Transverse colon (tissue), 4 donors: ENCODE data around the gene B3GAT2. TPM values are rescaled to one million over a fixed set of nuclear protein-coding genes. Genes with fewer than 3 reads are reported as not detected.

Experiments used
- DNase-seq: peaks from one replicate; pipeline ENCODE4 v3.0.0-alpha.2; 2019
- H3K27ac ChIP-seq, 4 donors: fragments of 200-600 bp; sonication (generic); 2 replicates each; pipeline ENCODE4 v1.5.1; 2016 to 2018; ENCODE audit warnings: inconsistent platforms in 4 of 4
- H3K27me3 ChIP-seq: fragments of 200-600 bp; sonication (generic); 2 replicates; pipeline ENCODE4 v1.5.1; 2017; ENCODE audit warnings: inconsistent platforms
- H3K36me3 ChIP-seq, 4 donors: fragments of 200-600 bp; sonication (generic); 2 replicates each; pipeline ENCODE4 v1.5.1; 2017 to 2019; ENCODE audit warnings: inconsistent platforms in 4 of 4
- H3K4me1 ChIP-seq, 4 donors: fragments of 200-600 bp; sonication (generic); 2 replicates each; pipeline ENCODE4 v1.5.1; 2017 to 2020; ENCODE audit warnings: inconsistent platforms in 4 of 4
- H3K4me3 ChIP-seq, 4 donors: fragments of 200-600 bp; sonication (generic); 1 replicate in 1 of 4; 2 replicates in 3 of 4; pipeline versions ENCODE4 v1.5.1 to v1.6.1; 2017 to 2019; ENCODE audit warnings: inconsistent platforms in 4 of 4
- H3K9me3 ChIP-seq, 2 donors: fragments of 200-600 bp; sonication (generic); 2 replicates each; pipeline ENCODE4 v1.5.1; 2017 to 2019; ENCODE audit warnings: inconsistent platforms in 2 of 2
- CTCF ChIP-seq, 5 experiments: fragments of 200-600 bp in 3 of 5; fragments of 450-650 bp in 2 of 5; sonication (generic) in 3 of 5; IDR thresholded peaks; 1 replicate in 2 of 5; 2 replicates in 3 of 5; pipeline ENCODE4 v1.5.1; 2016 to 2017; ENCODE audit warnings: antibody characterized with exemption in 5 of 5, inconsistent platforms in 3 of 5, mild to moderate bottlenecking in 2 of 5, moderate library complexity in 1 of 5
- EP300 ChIP-seq: sonication (generic); formaldehyde crosslinking; IDR thresholded peaks from one replicate; pipeline ENCODE4 v1.6.1; 2017; ENCODE audit warnings: antibody characterized with exemption, low read depth
- POLR2A ChIP-seq: fragments of 450-650 bp; IDR thresholded peaks from one replicate; pipeline ENCODE4 v1.6.1; 2016; ENCODE audit warnings: antibody characterized with exemption, mild to moderate bottlenecking, moderate library complexity
- POLR2AphosphoS5 ChIP-seq, 3 donors: sonication (generic); formaldehyde crosslinking; IDR thresholded peaks; one replicate each; pipeline ENCODE4 v1.6.1; 2016; ENCODE audit warnings: antibody characterized with exemption in 3 of 3
- WGBS, 2 donors: methylation state at CpG; one replicate each; pipeline ENCODE4 v1.1.5; 2018; ENCODE audit warnings: low coverage in 1 of 2; 5-methylcytosine and 5-hydroxymethylcytosine counted together
- in situ Hi-C, 4 donors: fragments of 200-750 bp; cut with MboI; loops; one replicate each; pipeline versions ENCODE4 v1.15.0 to v1.15.1; 2017; ENCODE audit warnings: low sequenced_read_pairs in 3 of 4, low pct_ligation_motif_present in 1 of 4, low pct_unique_long_range_greater_than_20kb in 1 of 4
- intact Hi-C: fragments of 100-400 bp; cut with DNase I; formaldehyde crosslinking; loops from one replicate; pipeline ENCODE4 v1.15.1; 2023; ENCODE audit warnings: low total_unique reads
- total RNA-seq, 4 donors: library from RNA; depleted of rRNA; stranded (reverse); fragments of >200 nt; gene quantifications; one replicate each; pipeline ENCODE4 v1.1.0, GENCODE V29; 2016

B3GAT2 gene
- total RNA-seq, 4 donors from 2014 or later: not detected

GRCh38 chr6:70843328-70843918 lies 113.4 kb downstream of the B3GAT2 start:
- Histone ChIP-seq H3K36me3 (no peaks in the 10 kb centered on the region), H3K9me3 (no peaks in the 10 kb centered on the region), H3K27me3 (no peaks in the 10 kb centered on the region), H3K4me1 (no peaks in the 10 kb centered on the region), H3K4me3 (no peak overlapping the region), H3K27ac (no peak overlapping the region)
- intact Hi-C loops (no loop called here), in situ Hi-C loops (no loop called here)
- no peak for DNase-seq
- no peak for TF ChIP-seq POLR2A
- no peak for TF ChIP-seq POLR2AphosphoS5 (IDR thresholded peaks at IDR 0.05)
- TF ChIP-seq CTCF (IDR thresholded peaks at IDR 0.05): no peak
- no peak for TF ChIP-seq EP300
- 87 to 96% methylated on average over 3 to 4 of the region's 4 CpGs for WGBS, 2 donors

- Histone ChIP-seq H3K36me3 (no peaks in the 10 kb centered on the region), H3K27me3 (no peaks in the 10 kb centered on the region), H3K9me3 (no peaks in the 10 kb centered on the region), H3K27ac (no peak overlapping the region), H3K4me1 (no peaks in the 10 kb centered on the region), H3K4me3 (no peak overlapping the region)
- intact Hi-C loops: no loop called here
- TF ChIP-seq POLR2AphosphoS5 (IDR thresholded peaks at IDR 0.05) (no peak), CTCF (IDR thresholded peaks at IDR 0.05) (no peak), POLR2A (no peak), EP300 (no peak)
- in situ Hi-C loops: no loop called here
- 95 to 96% methylated on average over 6 to 8 of the region's 8 CpGs for WGBS, 2 donors
- DNase-seq: no peak
These were observed 114.3 kb downstream of the B3GAT2 start for GRCh38 chr6:70842541-70842940.

GRCh38 chr6:70841112-70841511 lies 115.7 kb downstream of the B3GAT2 start:
- in situ Hi-C loops: no loop called here
- Histone ChIP-seq H3K4me1 (no peaks in the 10 kb centered on the region), H3K27ac (no peak overlapping the region), H3K27me3 (no peaks in the 10 kb centered on the region), H3K9me3 (no peaks in the 10 kb centered on the region), H3K4me3 (no peak overlapping the region), H3K36me3 (peaks cover 0 to 6% (median 0%) of the 10 kb centered on the region in 4 donors)
- WGBS, 2 donors: 93 to 98% methylated on average over 6 to 8 of the region's 8 CpGs
- intact Hi-C loops: no loop called here
- TF ChIP-seq POLR2A (no peak), POLR2AphosphoS5 (IDR thresholded peaks at IDR 0.05) (no peak), EP300 (no peak), CTCF (IDR thresholded peaks at IDR 0.05) (no peak)
- no peak for DNase-seq

- TF ChIP-seq EP300 (no peak), CTCF (IDR thresholded peaks at IDR 0.05) (no peak), POLR2AphosphoS5 (IDR thresholded peaks at IDR 0.05) (no peak), POLR2A (no peak)
- Histone ChIP-seq H3K4me3 (no peak overlapping the region), H3K36me3 (peaks cover 0 to 6% (median 0%) of the 10 kb centered on the region in 4 donors), H3K9me3 (no peaks in the 10 kb centered on the region), H3K27me3 (no peaks in the 10 kb centered on the region), H3K27ac (no peak overlapping the region), H3K4me1 (no peaks in the 10 kb centered on the region)
- in situ Hi-C loops: no loop called here
- 90 to 97% methylated on average over 7 of the region's 7 CpGs for WGBS, 2 donors
- no peak for DNase-seq
- intact Hi-C loops: no loop called here
These were observed 117.3 kb downstream of the B3GAT2 start for GRCh38 chr6:70839286-70840266.
